Left cardiac atrium (tissue), 4 donors: ENCODE data around the gene LINS1. TPM values are rescaled to one million over a fixed set of nuclear protein-coding genes. Genes with fewer than 3 reads are reported as not detected.

Experiments used
- ATAC-seq, 2 donors: fragments of 200-7000 bp; cut with Tn5 transposase; one replicate each; pipeline ENCODE4 v1.9.1; 2020; ENCODE audit warnings: mild to moderate bottlenecking in 2 of 2, moderate library complexity in 2 of 2
- DNase-seq: peaks from one replicate; pipeline ENCODE4 v3.0.0-alpha.2; 2020
- intact Hi-C, 2 donors: fragments of 100-400 bp; cut with DNase I; formaldehyde crosslinking; loops; one replicate each; pipeline versions ENCODE4 v1.14.1 to v1.15.1; 2022 to 2023
- total RNA-seq, 2 donors: library from RNA; stranded (reverse); fragmentation: NEBNext Ultra II Directional; extraction: Animal tissue kit (Norgen Biotek cat#: 25700); gene quantifications; one replicate each; pipeline ENCODE4 v1.2.1, GENCODE V29; 2021
- donor health status: DM: no; HTN: yes; CAD: no.
- donor health status: DM: no; HTN: yes; CAD: no; lungs with severe emphysema.
- donor health status: DM: yes; HTN: yes; CAD: no.
- donor health status: Dilated cardiomyopathy.

Gene LINS1
- total RNA-seq, 2 donors from 2014 or later = 9.4 to 10.6 TPM

DNA sequence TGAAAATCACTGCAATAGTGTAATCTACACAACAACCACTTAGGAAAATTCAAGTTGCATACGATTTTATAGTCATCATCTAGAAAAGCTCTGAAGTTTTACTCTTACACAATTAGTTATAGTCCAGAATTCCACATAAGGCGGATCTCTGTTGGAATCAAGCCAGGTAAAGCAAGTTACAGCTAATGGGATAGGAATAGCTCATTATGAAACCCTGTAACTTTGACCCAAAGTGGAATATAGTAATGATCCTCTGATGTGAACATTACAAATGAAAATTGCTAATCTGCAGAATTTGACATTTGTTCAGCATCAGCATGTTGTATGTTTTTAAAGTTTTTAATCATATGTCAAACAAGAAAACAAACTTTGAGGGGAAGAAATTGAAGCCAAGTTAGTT lies 77.7 kb downstream of the LINS1 start:
- DNase-seq = no peak
- intact Hi-C loops = no loop called here
- ATAC-seq = no peak

DNA sequence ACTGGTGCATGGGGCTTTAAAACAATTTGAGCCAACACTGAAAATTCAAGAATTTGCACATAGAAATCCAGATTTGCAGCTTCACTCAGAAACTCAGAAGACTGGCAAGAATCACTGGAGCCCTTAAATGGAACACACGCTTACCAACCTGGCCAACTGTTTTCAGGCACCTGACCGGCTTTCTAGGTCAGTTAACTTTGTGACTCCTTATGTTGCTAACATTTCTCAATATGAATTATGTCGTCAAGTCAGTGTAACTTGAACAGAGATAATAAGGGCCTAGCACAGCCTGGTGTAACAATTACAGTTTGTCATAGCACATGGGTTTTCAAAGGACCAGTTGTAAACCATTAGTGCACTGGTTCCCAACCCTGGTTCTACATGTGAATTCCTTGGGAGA lies 80.1 kb downstream of the LINS1 start:
- intact Hi-C loops = no loop called here
- ATAC-seq (no peak), DNase-seq (no peak)

DNA sequence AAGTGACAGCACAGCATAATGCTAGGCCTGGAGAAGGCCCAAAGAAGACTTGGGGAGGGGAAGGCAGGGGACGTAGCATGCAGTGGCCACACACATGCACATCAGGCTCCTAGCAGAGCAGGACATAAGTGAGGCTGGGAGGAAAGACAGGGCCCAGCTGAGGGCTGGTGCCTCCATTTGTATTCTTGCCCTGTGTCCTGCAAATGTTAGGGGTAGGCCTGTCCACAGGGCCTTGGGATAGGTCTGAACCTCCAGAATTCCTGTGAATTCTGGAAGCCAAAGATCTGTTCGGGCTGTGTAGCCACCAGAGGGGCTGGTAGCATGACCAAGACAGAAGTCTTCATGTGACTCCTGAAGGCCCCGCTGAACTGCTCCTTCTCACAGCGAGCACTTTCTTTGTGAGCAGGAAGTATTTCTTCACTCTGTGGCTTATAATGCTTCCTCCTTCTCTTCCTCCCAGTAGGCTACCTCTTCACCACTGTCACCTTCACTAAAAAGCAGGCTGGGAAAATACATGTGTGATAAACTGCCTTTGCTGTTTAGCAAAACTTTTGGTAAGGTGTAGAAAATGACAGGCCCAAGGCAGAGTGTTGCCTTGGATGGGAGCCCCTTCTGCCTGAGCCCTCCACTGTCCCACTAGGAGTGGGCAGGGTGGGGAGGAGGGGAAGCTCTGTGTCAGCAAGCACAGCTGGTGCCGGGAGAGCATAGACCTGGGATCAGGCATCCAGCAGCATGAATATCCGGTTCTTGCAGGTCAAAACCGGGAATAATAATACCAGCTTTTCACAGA lies 81.7 kb downstream of the LINS1 start:
- intact Hi-C loops = no loop called here
- ATAC-seq (peak in 1 of 2 donors; percentile 35), DNase-seq (no peak)

DNA sequence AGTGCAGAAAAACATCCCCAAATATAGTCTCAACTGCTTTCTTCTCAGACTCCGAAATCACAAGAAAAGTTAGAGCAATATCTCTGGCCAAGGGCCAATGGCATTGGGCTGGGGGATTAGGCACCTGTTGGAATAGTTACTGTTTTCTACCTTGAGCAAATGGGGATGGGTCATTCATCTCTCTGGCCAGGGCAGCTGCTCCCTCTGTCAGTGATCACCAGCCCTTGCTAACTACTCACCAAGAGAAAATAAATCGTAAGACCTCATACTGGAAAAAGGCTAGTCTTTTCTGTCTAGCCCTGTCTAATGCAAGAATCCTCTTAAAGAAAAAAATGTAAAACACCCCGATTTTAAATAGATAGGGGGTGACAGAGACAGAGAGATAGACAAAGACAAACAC lies 84.1 kb downstream of the LINS1 start:
- ATAC-seq = no peak
- intact Hi-C loops = no loop called here
- DNase-seq = no peak

Other genes starting within 250 kb of the LINS1 start
- gene CERS3, start 73.2 kb downstream of the LINS1 start, total RNA-seq = under 1 TPM in 1 of 2 donors, not detected in 1; 0.18 TPM
- gene ASB7, start 405 bp upstream of the LINS1 start, total RNA-seq = 1 to 10 TPM; 5.9 to 8.3 TPM